ENCODE data around the gene ARMC6. TPM values are rescaled to one million over a fixed set of nuclear protein-coding genes. Genes with fewer than 3 reads are reported as not detected.
"Not testable (repeated sequence)": the region's sequence is repeated elsewhere in the genome, so short reads cannot be mapped to it uniquely, and the experiment has no call there.

The ARMC6 gene
- total RNA-seq, 3 donors from 2014 or later (not counting 1 experiment from before 2014, with no cell fraction given), result 19.3 to 21.2 (median 21.0) TPM

DNA sequence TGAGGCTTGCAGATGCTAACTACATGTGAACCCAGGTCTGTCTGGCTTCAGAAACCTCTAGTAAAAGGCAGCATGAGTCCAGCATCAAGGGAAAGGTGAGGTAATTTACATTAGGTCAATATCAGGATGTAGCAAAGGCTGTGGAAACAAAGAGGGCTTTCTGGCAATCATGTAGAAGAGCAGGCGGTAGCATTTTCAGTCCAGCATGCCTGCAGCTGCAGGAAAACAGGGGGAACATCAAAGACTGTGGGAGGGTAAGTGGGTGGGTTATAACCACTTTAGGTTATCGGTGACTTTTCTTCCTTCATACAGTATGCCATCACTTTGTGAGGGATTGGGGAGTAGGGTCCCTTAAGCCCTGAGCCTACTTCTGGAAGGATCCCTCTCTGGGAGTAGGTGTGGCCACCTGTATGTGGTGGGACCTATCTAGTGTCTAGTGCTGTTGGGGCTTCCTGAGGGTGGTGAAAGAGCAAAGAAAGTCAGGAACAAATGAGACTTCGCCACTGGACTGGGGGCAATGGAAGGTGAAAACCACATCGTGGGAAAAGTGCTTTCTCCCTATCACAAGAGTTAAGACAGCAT lies 10.9 kb upstream of the ARMC6 start:
- TF ChIP-seq, protein P1, sequence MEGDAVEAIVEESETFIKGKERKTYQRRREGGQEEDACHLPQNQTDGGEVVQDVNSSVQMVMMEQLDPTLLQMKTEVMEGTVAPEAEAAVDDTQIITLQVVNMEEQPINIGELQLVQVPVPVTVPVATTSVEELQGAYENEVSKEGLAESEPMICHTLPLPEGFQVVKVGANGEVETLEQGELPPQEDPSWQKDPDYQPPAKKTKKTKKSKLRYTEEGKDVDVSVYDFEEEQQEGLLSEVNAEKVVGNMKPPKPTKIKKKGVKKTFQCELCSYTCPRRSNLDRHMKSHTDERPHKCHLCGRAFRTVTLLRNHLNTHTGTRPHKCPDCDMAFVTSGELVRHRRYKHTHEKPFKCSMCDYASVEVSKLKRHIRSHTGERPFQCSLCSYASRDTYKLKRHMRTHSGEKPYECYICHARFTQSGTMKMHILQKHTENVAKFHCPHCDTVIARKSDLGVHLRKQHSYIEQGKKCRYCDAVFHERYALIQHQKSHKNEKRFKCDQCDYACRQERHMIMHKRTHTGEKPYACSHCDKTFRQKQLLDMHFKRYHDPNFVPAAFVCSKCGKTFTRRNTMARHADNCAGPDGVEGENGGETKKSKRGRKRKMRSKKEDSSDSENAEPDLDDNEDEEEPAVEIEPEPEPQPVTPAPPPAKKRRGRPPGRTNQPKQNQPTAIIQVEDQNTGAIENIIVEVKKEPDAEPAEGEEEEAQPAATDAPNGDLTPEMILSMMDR (IDR thresholded peaks at IDR 0.05), result no peak
- no peak for ATAC-seq
- Mint-ChIP-seq H3K36me3 (peaks cover 22% of the 10 kb centered on the region), H3K4me1 (peaks cover 36 to 39% of the 10 kb centered on the region in 2 donors), H3K4me3 (no peak overlapping the region), H3K27me3 (ENCODE audit: low read depth in 2 of 2) (no peaks in the 10 kb centered on the region), H3K9me3 (no peaks in the 10 kb centered on the region), H3K27ac (peak overlapping the region in 1 of 2 donors; percentile 60)
- H3K27me3 ChIP-seq (ENCODE audit: control insufficient read depth, insufficient read depth, low read length), result no peaks in the 10 kb centered on the region
- H3K36me3 ChIP-seq (ENCODE audit: control insufficient read depth, insufficient read depth, low read length), result peaks cover 60% of the 10 kb centered on the region
- WGBS (ENCODE audit: insufficient coverage), result 73% methylated on average over 3 of the region's 4 CpGs
- H3K4me1 ChIP-seq (ENCODE audit: control insufficient read depth, insufficient read depth, low read length), result no peaks in the 10 kb centered on the region
- no peak overlapping the region for H3K4me3 ChIP-seq (ENCODE audit: low read length)
- H3K9me3 ChIP-seq (ENCODE audit: control insufficient read depth, insufficient read depth, low read length), result no peaks in the 10 kb centered on the region
- no peak overlapping the region for H3K27ac ChIP-seq (ENCODE audit: low read length)
- intact Hi-C loops (cut with micrococcal nuclease), result no loop called here
- no peak for DNase-seq

DNA sequence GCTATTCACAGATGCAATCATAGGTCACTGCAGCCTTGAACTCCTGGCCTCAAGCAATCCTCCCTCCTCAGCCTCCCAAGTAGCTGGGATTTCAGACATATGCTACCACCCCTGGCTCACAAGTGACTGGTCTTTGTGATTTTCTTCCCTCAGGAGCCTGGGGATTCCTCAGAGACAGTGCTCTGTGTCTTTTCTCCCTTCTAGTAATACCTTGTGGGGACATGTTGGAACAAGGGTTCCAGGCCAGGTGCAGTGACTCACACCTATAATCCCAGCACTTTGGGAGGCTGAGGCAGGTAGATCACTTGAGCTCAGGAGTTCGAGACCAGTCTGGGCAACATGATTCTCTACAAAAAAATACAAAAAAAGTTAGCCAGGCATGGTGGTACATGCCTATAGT lies 10.0 kb upstream of the ARMC6 start:
- Mint-ChIP-seq H3K4me1 (peaks cover 44 to 46% of the 10 kb centered on the region in 2 donors), H3K36me3 (peaks cover 22% of the 10 kb centered on the region), H3K27ac (peak overlapping the region in 1 of 2 donors; percentile 60)
- H3K4me3 Mint-ChIP-seq; H3K27me3 Mint-ChIP-seq (ENCODE audit: low read depth in 2 of 2); H3K9me3 Mint-ChIP-seq; H3K27me3 ChIP-seq (ENCODE audit: control insufficient read depth, insufficient read depth, low read length); DNase-seq; ATAC-seq; intact Hi-C loops (cut with micrococcal nuclease); H3K27ac ChIP-seq (ENCODE audit: low read length); H3K4me1 ChIP-seq (ENCODE audit: control insufficient read depth, insufficient read depth, low read length); H3K4me3 ChIP-seq (ENCODE audit: low read length); H3K9me3 ChIP-seq (ENCODE audit: control insufficient read depth, insufficient read depth, low read length): not testable (repeated sequence)
- peaks cover 64% of the 10 kb centered on the region for H3K36me3 ChIP-seq (ENCODE audit: control insufficient read depth, insufficient read depth, low read length)
- 100% methylated on average over 1 of the region's 1 CpG for WGBS (ENCODE audit: insufficient coverage)

DNA sequence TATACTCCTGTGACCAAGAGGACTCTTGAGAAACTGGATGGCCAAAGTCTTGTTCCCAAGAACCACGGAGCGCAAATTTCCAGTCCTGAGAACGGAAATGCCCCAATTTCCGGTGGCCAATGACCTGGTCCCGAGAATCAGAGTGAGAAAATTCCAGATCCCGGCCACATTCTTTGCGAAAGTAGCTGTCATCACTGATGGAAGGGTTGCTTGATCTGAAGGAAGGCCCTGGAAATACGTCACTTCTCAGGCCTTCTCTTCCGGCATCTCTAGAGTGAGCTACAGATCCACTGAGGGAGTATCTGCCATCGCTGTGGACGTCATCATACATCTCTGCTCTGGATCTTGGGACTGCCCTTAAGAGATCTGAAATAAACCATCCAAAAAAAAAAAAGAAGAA lies 7.5 kb upstream of the ARMC6 start:
- H3K4me3 Mint-ChIP-seq, result no peak overlapping the region
- no peaks in the 10 kb centered on the region for H3K9me3 Mint-ChIP-seq
- Histone ChIP-seq H3K27ac (ENCODE audit: low read length) (no peak overlapping the region), H3K9me3 (ENCODE audit: control insufficient read depth, insufficient read depth, low read length) (no peaks in the 10 kb centered on the region), H3K4me3 (ENCODE audit: low read length) (no peak overlapping the region), H3K4me1 (ENCODE audit: control insufficient read depth, insufficient read depth, low read length) (no peaks in the 10 kb centered on the region), H3K36me3 (ENCODE audit: control insufficient read depth, insufficient read depth, low read length) (peaks cover 62% of the 10 kb centered on the region), H3K27me3 (ENCODE audit: control insufficient read depth, insufficient read depth, low read length) (no peaks in the 10 kb centered on the region)
- intact Hi-C loops (cut with micrococcal nuclease), result no loop called here
- no peak for ATAC-seq
- TF ChIP-seq, protein P1 (IDR thresholded peaks at IDR 0.05), result no peak
- peaks cover 17% of the 10 kb centered on the region for H3K36me3 Mint-ChIP-seq
- H3K27ac Mint-ChIP-seq, result peak overlapping the region in 1 of 2 donors; percentile 41
- peaks cover 42 to 44% of the 10 kb centered on the region in 2 donors for H3K4me1 Mint-ChIP-seq
- DNase-seq, result no peak
- no peaks in the 10 kb centered on the region for H3K27me3 Mint-ChIP-seq (ENCODE audit: low read depth in 2 of 2)
- WGBS (ENCODE audit: insufficient coverage), result 97% methylated on average over 11 of the region's 11 CpGs

DNA sequence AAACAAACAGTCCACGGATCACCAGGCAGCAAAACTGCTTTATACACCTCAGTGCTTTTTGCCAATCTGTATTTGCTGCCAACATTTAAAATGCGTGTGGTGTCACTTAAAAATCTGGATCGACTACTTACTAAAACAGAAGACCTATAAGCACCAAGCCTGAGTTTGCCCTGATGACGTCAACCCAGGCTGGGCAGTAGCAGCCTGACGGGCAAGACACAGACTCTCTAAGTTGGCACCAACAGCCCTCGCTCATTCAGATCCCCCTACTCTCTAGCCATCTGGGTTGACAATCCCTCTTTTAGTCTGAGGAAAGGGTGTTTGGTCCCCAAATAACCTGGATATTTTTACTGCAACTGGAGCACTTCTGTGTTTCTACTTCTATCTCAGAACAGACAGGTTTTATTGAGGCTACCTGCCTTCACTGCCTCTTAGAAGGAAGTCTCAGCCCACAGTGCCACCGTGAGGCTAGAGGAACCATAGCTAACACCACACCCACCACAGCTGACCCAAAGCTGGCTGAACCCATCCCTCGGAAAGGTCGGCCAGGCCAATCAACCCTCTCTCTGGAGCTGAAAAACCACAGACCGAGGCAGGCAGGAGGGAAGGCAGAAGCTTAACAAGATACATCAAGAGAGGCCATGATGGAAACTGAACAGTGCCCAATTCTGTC lies 7.0 kb upstream of the ARMC6 start:
- no peak overlapping the region for H3K4me3 Mint-ChIP-seq
- no peaks in the 10 kb centered on the region for H3K27me3 Mint-ChIP-seq (ENCODE audit: low read depth in 2 of 2)
- H3K4me1 Mint-ChIP-seq, result peaks cover 42 to 44% of the 10 kb centered on the region in 2 donors
- intact Hi-C loops (cut with micrococcal nuclease), result no loop called here
- DNase-seq (no peak), ATAC-seq (peak in 1 of 3 donors; percentile 52)
- no peak overlapping the region for H3K4me3 ChIP-seq (ENCODE audit: low read length)
- H3K27ac Mint-ChIP-seq, result peak overlapping the region; percentile 41 to 74
- H3K9me3 Mint-ChIP-seq, result no peaks in the 10 kb centered on the region
- no peak overlapping the region for H3K27ac ChIP-seq (ENCODE audit: low read length)
- peaks cover 62% of the 10 kb centered on the region for H3K36me3 ChIP-seq (ENCODE audit: control insufficient read depth, insufficient read depth, low read length)
- H3K4me1 ChIP-seq (ENCODE audit: control insufficient read depth, insufficient read depth, low read length), result peaks cover 1% of the 10 kb centered on the region
- no peaks in the 10 kb centered on the region for H3K9me3 ChIP-seq (ENCODE audit: control insufficient read depth, insufficient read depth, low read length)
- H3K27me3 ChIP-seq (ENCODE audit: control insufficient read depth, insufficient read depth, low read length), result no peaks in the 10 kb centered on the region
- peaks cover 17% of the 10 kb centered on the region for H3K36me3 Mint-ChIP-seq
- TF ChIP-seq, protein P1 (IDR thresholded peaks at IDR 0.05), result no peak
- 83% methylated on average over 10 of the region's 10 CpGs for WGBS (ENCODE audit: insufficient coverage)
